A549 (cell line): ENCODE measurements around the gene HLF. TPM values are rescaled to one million over a fixed set of nuclear protein-coding genes. Genes with fewer than 3 reads are reported as not detected.

Source experiments
- ATAC-seq, 2 experiments: fragments of 200-7000 bp in 1 of 2; fragments of >200 bp in 1 of 2; cut with Nextera tagmentation in 1 of 2; cut with Tn5 transposase in 1 of 2; 3 replicates each; pipeline versions ENCODE4 v1.8.0 to v1.9.1; 2018 to 2020; ENCODE audit warnings: mild to moderate bottlenecking in 1 of 2, moderate library complexity in 1 of 2
- CTCF ChIA-PET: fragments of 300-600 bp; sonication (Branson Sonifier 250); formaldehyde crosslinking; extraction: SDS; loops from one replicate; lab custom pipeline; 2021; ENCODE audit warnings: antibody characterized with exemption, inconsistent platforms; lab: Yijun Ruan, JAX
- POLR2A ChIA-PET: fragments of 350-600 bp; formaldehyde crosslinking; extraction: SDS; loops from one replicate; lab custom pipeline; 2021; ENCODE audit warnings: antibody characterized with exemption, inconsistent platforms; lab: Yijun Ruan, JAX
- DNase-seq, 2 experiments: peaks; one replicate each; pipeline versions ENCODE4 v3.0.0 to v3.0.0-alpha.2; 2011 to 2016; ENCODE audit warnings: low read depth in 1 of 2, low spot score in 1 of 2
- FAIRE-seq: peaks from 2 replicates; lab custom pipeline; 2011; peaks lifted over from hg19 to GRCh38; lab: Jason Lieb, UNC
- H3K27ac ChIP-seq, 2 experiments: fragments of >200 bp; sonication (Bioruptor Twin); formaldehyde crosslinking; 3 replicates each; pipeline ENCODE4 v1.5.1; 2016 to 2017
- H3K4me1 ChIP-seq: fragments of >200 bp; sonication (Bioruptor Twin); formaldehyde crosslinking; 3 replicates; pipeline ENCODE4 v1.6.1; 2016
- H3K4me2 ChIP-seq: fragments of >200 bp; sonication (Bioruptor Twin); formaldehyde crosslinking; 3 replicates; pipeline ENCODE4 v1.6.1; 2016
- H3K4me3 ChIP-seq: fragments of >200 bp; sonication (Bioruptor Twin); formaldehyde crosslinking; 3 replicates; pipeline ENCODE4 v1.5.1; 2016
- H3K9me3 ChIP-seq: fragments of >200 bp; sonication (Bioruptor Twin); formaldehyde crosslinking; 3 replicates; pipeline ENCODE4 v1.6.1; 2016
- ATOH8 ChIP-seq: fragments of 250-450 bp; sonication (Bioruptor Pico); IDR thresholded peaks from 2 replicates; pipeline ENCODE4 v1.5.0; 2020; ENCODE audit warnings: low read depth, mild to moderate bottlenecking, moderate library complexity
- CHD2 ChIP-seq: fragments of 150-350 bp; IDR thresholded peaks from 2 replicates; pipeline ENCODE4 v1.6.1; 2014; ENCODE audit warnings: low read length; ENCODE audit not compliant: partially characterized antibody
- CHD4 ChIP-seq: fragments of 200-600 bp; sonication (generic); IDR thresholded peaks from 2 replicates; pipeline ENCODE4 v1.6.1; 2016; ENCODE audit warnings: antibody characterized with exemption, mild to moderate bottlenecking, borderline replicate concordance
- CTCF ChIP-seq: fragments of >200 bp; sonication (Bioruptor Twin); formaldehyde crosslinking; IDR thresholded peaks from 3 replicates; pipeline ENCODE4 v1.5.1; 2016
- EHF ChIP-seq: fragments of 250-450 bp; sonication (Bioruptor Pico); IDR thresholded peaks from 2 replicates; pipeline ENCODE4 v1.5.0; 2020; ENCODE audit warnings: mild to moderate bottlenecking
- EHMT2 ChIP-seq: fragments of 200-600 bp; sonication (generic); IDR thresholded peaks from 2 replicates; pipeline ENCODE4 v1.6.1; 2016; ENCODE audit warnings: antibody characterized with exemption, low read depth, mild to moderate bottlenecking, moderate library complexity
- HOXB5 ChIP-seq: fragments of 250-450 bp; sonication (Bioruptor Pico); IDR thresholded peaks from 2 replicates; pipeline ENCODE4 v1.5.0; 2020; ENCODE audit warnings: mild to moderate bottlenecking, moderate library complexity
- NR3C1 ChIP-seq: fragments of >200 bp; sonication (Bioruptor Twin); formaldehyde crosslinking; IDR thresholded peaks from 3 replicates; pipeline ENCODE4 v1.6.1; 2017
- PHF8 ChIP-seq: fragments of 200-600 bp; sonication (generic); IDR thresholded peaks from 2 replicates; pipeline ENCODE4 v1.6.1; 2016; ENCODE audit warnings: low read depth, mild to moderate bottlenecking, antibody characterized with exemption, moderate library complexity, borderline replicate concordance
- POLR2AphosphoS2 ChIP-seq: conservative IDR thresholded peaks from 2 replicates; pipeline ENCODE4 v1.6.1; 2012; ENCODE audit warnings: low read length, improper control_type of control experiment, inconsistent platforms
- RCOR1 ChIP-seq: fragments of 150-350 bp; IDR thresholded peaks from 2 replicates; pipeline ENCODE4 v1.6.1; 2014; ENCODE audit warnings: antibody characterized with exemption, low read length, low read depth
- REST ChIP-seq: fragments of 200-600 bp; sonication (generic); IDR thresholded peaks from 2 replicates; pipeline ENCODE4 v1.6.1; 2016; ENCODE audit warnings: antibody characterized with exemption, mild to moderate bottlenecking, moderate library complexity
- SMC3 ChIP-seq: fragments of >200 bp; sonication (Bioruptor Twin); formaldehyde crosslinking; IDR thresholded peaks from 3 replicates; pipeline ENCODE4 v1.6.1; 2018; ENCODE audit warnings: inconsistent platforms
- WGBS: methylation state at CpG from one replicate; pipeline ENCODE4 v1.1.6; 2017; ENCODE audit errors: missing lambda C conversion rate; 5-methylcytosine and 5-hydroxymethylcytosine counted together
- polyA plus RNA-seq, 4 experiments: library from polyadenylated mRNA; depleted of rRNA in 3 of 4; stranded (reverse); fragments of >200 nt; fragmentation: RNase III in 1 of 4; extraction: RNeasy Plus Mini Kit Qiagen cat#74134 plus additional on column Dnase treatment in 1 of 4; gene quantifications; 2 replicates in 3 of 4; 3 replicates in 1 of 4; pipeline ENCODE4 v1.2.3, GENCODE V29; 2011 to 2017
- TF ChIP-seq, protein P1 (sequence below): fragments of 150-350 bp; IDR thresholded peaks from 2 replicates; pipeline ENCODE4 v1.6.1; 2014; ENCODE audit warnings: low read depth, mild to moderate bottlenecking, low read length
- TF ChIP-seq, protein P2 (sequence below): IDR thresholded peaks from 2 replicates; pipeline ENCODE4 v1.6.1; 2012
- TF ChIP-seq, protein P3 (sequence below): fragments of 250-450 bp; sonication (Bioruptor Pico); IDR thresholded peaks from 2 replicates; pipeline ENCODE4 v1.5.0; 2021; ENCODE audit warnings: mild to moderate bottlenecking, moderate library complexity, borderline replicate concordance

The HLF gene
- polyA plus RNA-seq, 2 of the 4 experiments (the other 2 are of a cell fraction): 0.35 to 1.0 TPM

DNA sequence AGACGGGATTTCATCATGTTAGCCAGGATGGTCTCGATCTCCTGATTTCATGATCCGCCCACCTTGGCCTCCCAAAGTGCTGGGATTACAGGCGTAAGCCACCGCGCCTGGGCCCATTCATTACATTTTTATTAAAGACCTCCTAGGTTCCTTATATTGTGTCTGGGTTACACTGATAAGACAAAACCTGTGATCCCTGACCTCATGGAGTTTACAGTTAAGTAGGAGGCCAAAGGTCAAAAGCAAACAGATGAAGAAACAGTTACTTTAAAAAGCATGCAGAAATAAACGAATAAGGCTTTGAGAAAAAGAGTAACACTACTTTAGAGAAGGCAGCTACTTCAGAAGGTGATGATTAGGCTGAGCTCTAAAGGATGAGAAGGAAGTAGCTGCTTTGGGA lies 14.9 kb upstream of the HLF start:
- Histone ChIP-seq H3K27ac (no peak overlapping the region), H3K4me3 (no peak overlapping the region), H3K9me3 (peaks cover 15% of the 10 kb centered on the region), H3K4me1 (no peaks in the 10 kb centered on the region), H3K4me2 (no peak overlapping the region)
- no peak for FAIRE-seq
- DNase-seq: no peak
- no peak for ATAC-seq
- TF ChIP-seq CTCF: no peak
- TF ChIP-seq, protein P1, sequence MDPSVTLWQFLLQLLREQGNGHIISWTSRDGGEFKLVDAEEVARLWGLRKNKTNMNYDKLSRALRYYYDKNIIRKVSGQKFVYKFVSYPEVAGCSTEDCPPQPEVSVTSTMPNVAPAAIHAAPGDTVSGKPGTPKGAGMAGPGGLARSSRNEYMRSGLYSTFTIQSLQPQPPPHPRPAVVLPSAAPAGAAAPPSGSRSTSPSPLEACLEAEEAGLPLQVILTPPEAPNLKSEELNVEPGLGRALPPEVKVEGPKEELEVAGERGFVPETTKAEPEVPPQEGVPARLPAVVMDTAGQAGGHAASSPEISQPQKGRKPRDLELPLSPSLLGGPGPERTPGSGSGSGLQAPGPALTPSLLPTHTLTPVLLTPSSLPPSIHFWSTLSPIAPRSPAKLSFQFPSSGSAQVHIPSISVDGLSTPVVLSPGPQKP: no peak
- TF ChIP-seq SMC3: no peak
- no peak for TF ChIP-seq REST
- no peak for TF ChIP-seq ATOH8 (CRISPR knock-in tag)
- TF ChIP-seq, protein P2, sequence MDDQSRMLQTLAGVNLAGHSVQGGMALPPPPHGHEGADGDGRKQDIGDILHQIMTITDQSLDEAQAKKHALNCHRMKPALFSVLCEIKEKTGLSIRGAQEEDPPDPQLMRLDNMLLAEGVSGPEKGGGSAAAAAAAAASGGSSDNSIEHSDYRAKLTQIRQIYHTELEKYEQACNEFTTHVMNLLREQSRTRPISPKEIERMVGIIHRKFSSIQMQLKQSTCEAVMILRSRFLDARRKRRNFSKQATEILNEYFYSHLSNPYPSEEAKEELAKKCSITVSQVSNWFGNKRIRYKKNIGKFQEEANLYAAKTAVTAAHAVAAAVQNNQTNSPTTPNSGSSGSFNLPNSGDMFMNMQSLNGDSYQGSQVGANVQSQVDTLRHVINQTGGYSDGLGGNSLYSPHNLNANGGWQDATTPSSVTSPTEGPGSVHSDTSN: no peak
- no peak for TF ChIP-seq CHD2
- TF ChIP-seq NR3C1: no peak
- TF ChIP-seq CHD4: no peak
- no peak for TF ChIP-seq EHMT2
- no peak for TF ChIP-seq PHF8
- TF ChIP-seq, protein P3, sequence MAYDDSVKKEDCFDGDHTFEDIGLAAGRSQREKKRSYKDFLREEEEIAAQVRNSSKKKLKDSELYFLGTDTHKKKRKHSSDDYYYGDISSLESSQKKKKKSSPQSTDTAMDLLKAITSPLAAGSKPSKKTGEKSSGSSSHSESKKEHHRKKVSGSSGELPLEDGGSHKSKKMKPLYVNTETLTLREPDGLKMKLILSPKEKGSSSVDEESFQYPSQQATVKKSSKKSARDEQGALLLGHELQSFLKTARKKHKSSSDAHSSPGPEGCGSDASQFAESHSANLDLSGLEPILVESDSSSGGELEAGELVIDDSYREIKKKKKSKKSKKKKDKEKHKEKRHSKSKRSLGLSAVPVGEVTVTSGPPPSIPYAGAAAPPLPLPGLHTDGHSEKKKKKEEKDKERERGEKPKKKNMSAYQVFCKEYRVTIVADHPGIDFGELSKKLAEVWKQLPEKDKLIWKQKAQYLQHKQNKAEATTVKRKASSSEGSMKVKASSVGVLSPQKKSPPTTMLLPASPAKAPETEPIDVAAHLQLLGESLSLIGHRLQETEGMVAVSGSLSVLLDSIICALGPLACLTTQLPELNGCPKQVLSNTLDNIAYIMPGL (CRISPR knock-in tag): no peak
- no peak for TF ChIP-seq EHF (CRISPR knock-in tag)
- TF ChIP-seq POLR2AphosphoS2: no peak
- TF ChIP-seq HOXB5 (CRISPR knock-in tag): no peak
- no peak for TF ChIP-seq RCOR1
- POLR2A ChIA-PET: no interaction called here
- WGBS: 80% methylated on average over 7 of the region's 7 CpGs
- CTCF ChIA-PET: interaction anchor here (0.9 to 2.9 kb wide), 4 partner anchors 11 to 257 kb away, joined by 3 to 12 read pairs (median 5); no protein-coding TSS in a partner anchor
